Measurements from ENCODE around the gene SHISA5. TPM values are rescaled to one million over a fixed set of nuclear protein-coding genes. Genes with fewer than 3 reads are reported as not detected.

The SHISA5 gene
- polyA plus RNA-seq, 1 donor, result 200 TPM

DNA sequence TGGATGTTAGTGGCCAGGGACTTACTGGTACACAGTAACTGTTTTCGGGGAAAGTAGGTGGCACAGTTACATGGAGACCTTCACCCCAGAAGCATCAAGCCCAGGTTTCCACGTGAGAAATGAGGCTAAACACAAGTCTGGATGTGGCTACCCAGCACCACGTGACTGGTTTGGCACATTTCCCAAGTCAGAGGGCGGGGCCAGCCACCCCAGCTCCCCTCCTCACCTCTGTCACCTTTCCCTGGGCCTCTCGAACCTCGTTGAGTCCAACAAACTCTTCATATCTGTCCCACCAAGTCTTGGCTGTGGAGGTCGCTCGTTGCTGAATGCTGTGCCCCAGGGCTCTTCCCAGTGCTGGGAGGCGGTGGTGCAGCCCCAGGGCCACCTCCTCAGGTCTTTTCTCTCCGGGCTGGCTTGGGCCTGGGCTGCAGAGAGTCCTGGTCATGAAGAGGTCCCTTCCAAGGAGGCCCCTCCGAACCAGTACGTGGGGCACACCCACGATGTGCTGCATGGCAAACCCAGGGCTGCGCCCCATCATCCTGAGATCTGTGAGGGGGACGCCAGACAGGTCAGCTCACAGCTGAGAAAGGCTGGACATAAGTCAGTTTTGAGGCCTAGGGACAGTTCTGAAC, 69.3 kb downstream of the SHISA5 start:
- no peak overlapping the region for H3K4me3 ChIP-seq (ENCODE audit: low read length)
- peaks cover 15% of the 10 kb centered on the region for H3K36me3 ChIP-seq (ENCODE audit: control insufficient read depth, insufficient read depth, low read length)
- peak overlapping the region; percentile 94 for H3K27ac ChIP-seq (ENCODE audit: low read length)
- no CpG with 5 or more reads among the region's 15 CpGs for WGBS (ENCODE audit: insufficient coverage, low lambda C conversion rate)
- DNase-seq, result peak; percentile 52 to 73
- H3K9me3 ChIP-seq (ENCODE audit: control insufficient read depth, low read depth, low read length), result no peaks in the 10 kb centered on the region
- H3K4me1 ChIP-seq (ENCODE audit: control insufficient read depth, insufficient read depth, low read length), result peaks cover 62% of the 10 kb centered on the region
- no peaks in the 10 kb centered on the region for H3K27me3 ChIP-seq (ENCODE audit: control insufficient read depth, insufficient read depth, low read length)

DNA sequence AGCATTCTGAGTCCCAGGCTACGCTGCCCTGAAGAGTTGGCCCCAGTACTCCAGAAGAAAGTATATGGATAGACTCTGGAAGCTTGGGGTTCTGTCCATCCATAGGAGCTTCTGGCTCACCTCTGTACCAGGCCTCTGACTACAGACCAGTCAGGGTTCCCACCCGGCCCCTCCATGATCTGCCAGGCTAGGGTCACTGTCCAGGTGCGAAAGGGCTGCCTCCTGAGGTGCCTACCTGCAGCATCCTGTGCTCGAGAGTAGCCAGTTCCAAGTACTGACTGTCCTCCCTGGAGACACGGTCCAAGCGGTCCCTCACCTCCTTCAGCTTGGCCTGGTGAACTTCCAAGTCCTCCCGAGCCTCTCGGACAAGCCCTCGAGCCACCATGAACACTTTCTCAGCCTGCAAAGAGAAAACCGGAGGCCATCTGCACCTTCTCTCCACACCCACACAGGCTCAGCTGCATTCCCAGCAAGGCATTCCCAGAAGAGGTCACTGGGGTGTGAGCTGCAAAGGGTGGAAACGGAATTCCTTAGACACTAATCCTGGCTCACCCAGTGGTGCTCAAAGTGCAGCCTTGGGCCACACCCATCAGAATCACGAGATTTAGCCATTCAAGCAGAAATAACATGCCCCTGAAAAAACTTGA, 70.4 kb downstream of the SHISA5 start:
- peak overlapping the region; percentile 94 for H3K27ac ChIP-seq (ENCODE audit: low read length)
- no peaks in the 10 kb centered on the region for H3K27me3 ChIP-seq (ENCODE audit: control insufficient read depth, insufficient read depth, low read length)
- no peaks in the 10 kb centered on the region for H3K9me3 ChIP-seq (ENCODE audit: control insufficient read depth, low read depth, low read length)
- peaks cover 58% of the 10 kb centered on the region for H3K4me1 ChIP-seq (ENCODE audit: control insufficient read depth, insufficient read depth, low read length)
- peaks cover 15% of the 10 kb centered on the region for H3K36me3 ChIP-seq (ENCODE audit: control insufficient read depth, insufficient read depth, low read length)
- peak overlapping the region; percentile 36 for H3K4me3 ChIP-seq (ENCODE audit: low read length)
- peak; percentile 91 to 96 for DNase-seq
- WGBS (ENCODE audit: insufficient coverage, low lambda C conversion rate), result no CpG with 5 or more reads among the region's 12 CpGs

DNA sequence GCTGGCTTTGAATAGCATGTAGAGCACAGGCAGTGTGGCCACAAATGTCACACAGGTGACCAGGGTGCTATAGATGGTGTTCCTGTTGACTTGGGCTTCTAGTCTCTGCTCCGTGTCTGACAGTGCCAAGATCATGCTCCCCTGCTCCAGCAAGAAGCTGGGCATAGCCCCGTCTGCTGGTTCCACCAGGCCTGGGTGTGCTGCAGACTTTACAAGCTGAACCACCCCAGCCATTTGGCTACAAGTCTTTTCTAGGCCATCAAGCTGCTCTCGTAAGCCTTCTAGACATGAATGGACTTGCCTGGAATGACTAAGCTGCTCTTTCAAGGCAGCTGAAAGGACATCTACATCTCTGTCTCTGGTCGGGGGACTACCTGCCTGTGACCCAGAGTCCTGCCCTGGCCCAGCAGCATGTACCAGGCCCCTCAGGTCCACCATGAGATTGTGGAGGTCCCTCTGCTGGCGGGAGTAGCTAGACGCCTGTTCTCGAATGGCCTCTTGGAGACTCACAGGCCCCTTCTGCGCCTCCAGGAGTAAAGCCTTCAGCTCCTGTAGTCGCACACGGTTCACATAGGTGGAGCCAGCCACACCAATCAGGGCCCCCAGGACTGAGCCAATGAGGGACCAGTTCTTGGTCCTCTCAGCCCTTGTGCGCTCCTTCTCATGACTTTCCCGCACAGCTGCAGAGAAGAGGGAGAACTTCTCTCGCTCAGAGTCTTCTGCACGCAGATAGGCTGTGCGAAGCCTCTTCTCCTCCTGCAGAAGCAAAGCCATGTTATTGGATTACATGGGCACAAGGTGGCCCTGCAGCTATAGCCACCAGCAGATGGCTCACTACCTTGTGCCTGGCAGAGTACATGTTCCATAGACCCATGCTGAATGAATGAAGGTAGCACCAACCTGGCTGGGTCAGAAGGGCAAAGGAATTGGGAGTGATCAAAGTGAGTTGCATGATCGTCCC, 71.3 kb downstream of the SHISA5 start:
- H3K36me3 ChIP-seq (ENCODE audit: control insufficient read depth, insufficient read depth, low read length), result peaks cover 15% of the 10 kb centered on the region
- peak overlapping the region; percentile 36 for H3K4me3 ChIP-seq (ENCODE audit: low read length)
- DNase-seq, result peak in 1 of 2 donors; percentile 48
- H3K9me3 ChIP-seq (ENCODE audit: control insufficient read depth, low read depth, low read length), result no peaks in the 10 kb centered on the region
- peaks cover 66% of the 10 kb centered on the region for H3K4me1 ChIP-seq (ENCODE audit: control insufficient read depth, insufficient read depth, low read length)
- H3K27me3 ChIP-seq (ENCODE audit: control insufficient read depth, insufficient read depth, low read length), result no peaks in the 10 kb centered on the region
- H3K27ac ChIP-seq (ENCODE audit: low read length), result peak overlapping the region; percentile 94
- no CpG with 5 or more reads among the region's 16 CpGs for WGBS (ENCODE audit: insufficient coverage, low lambda C conversion rate)

DNA sequence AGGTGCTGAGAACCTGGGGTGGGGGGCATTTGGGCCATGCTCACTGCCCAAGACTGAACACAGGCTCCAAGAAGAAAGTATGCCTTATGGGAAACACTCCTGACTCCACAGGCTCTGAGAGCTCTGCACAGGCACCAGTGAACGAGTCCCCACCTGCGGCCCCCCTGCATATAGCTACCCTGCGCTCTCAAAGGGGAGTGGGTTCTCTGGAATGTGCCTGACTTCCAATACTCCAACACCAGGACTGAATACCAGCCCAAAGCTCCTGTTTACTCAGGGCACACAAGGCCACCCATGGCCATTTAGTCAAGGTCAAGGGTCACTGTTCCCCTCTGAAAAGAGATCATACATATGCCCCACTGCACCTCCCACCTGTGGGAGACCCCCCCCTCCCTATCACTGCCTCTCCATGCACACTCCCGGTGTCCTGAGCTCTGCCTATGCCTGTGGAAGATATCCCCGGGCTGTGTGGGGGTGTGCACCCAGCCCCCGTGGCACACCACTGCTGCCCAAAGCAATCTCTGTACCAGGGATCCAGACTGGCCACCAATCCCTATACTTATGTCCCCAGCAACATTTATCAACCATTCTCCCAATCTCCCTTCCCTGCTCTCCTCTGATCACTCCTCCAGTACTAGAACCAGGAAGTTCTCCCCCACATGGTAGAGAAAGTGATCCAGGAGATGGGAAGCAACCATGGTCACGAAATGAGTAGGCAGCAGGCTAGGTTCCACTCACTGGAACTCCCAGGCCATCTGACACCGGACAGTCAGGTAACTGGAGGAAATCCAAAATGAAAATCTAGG, 72.5 kb downstream of the SHISA5 start:
- no peaks in the 10 kb centered on the region for H3K27me3 ChIP-seq (ENCODE audit: control insufficient read depth, insufficient read depth, low read length)
- WGBS (ENCODE audit: insufficient coverage, low lambda C conversion rate), result no CpG with 5 or more reads among the region's 8 CpGs

DNA sequence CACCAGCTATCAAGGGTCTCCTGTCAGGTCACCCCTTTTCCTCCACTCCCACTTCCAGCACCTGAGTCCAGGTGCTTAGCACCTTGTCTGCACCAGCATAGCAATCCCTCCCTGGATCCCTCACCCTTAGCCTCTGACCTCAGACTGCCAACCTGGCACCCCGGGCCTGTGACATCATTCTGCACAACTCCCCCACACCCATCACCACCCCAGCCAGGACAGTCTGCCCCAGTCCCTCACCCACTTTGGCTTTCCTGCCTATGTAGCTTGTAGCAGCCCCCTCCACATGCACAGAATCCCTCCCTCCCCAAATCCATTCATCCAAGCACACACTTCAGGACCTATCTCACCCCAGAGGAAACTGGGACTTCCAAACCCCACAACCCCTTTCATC, 73.3 kb downstream of the SHISA5 start:
- WGBS (ENCODE audit: insufficient coverage, low lambda C conversion rate), result no CpG with 5 or more reads among the region's 1 CpG
- Histone ChIP-seq H3K27ac (ENCODE audit: low read length) (peak overlapping the region; percentile 94), H3K4me1 (ENCODE audit: control insufficient read depth, insufficient read depth, low read length) (peaks cover 83% of the 10 kb centered on the region), H3K9me3 (ENCODE audit: control insufficient read depth, low read depth, low read length) (no peaks in the 10 kb centered on the region), H3K27me3 (ENCODE audit: control insufficient read depth, insufficient read depth, low read length) (no peaks in the 10 kb centered on the region), H3K4me3 (ENCODE audit: low read length) (no peak overlapping the region), H3K36me3 (ENCODE audit: control insufficient read depth, insufficient read depth, low read length) (peaks cover 15% of the 10 kb centered on the region)
- DNase-seq, result peak in 1 of 2 donors; percentile 28

More for the DNA sequence above, 72.5 kb downstream of the SHISA5 start:
- H3K4me1 ChIP-seq (ENCODE audit: control insufficient read depth, insufficient read depth, low read length), result peaks cover 78% of the 10 kb centered on the region
- no peak overlapping the region for H3K4me3 ChIP-seq (ENCODE audit: low read length)
- peak in 1 of 2 donors; percentile 31 for DNase-seq
- H3K36me3 ChIP-seq (ENCODE audit: control insufficient read depth, insufficient read depth, low read length), result peaks cover 15% of the 10 kb centered on the region
- H3K27ac ChIP-seq (ENCODE audit: low read length), result peak overlapping the region; percentile 94
- H3K9me3 ChIP-seq (ENCODE audit: control insufficient read depth, low read depth, low read length), result no peaks in the 10 kb centered on the region

DNA sequence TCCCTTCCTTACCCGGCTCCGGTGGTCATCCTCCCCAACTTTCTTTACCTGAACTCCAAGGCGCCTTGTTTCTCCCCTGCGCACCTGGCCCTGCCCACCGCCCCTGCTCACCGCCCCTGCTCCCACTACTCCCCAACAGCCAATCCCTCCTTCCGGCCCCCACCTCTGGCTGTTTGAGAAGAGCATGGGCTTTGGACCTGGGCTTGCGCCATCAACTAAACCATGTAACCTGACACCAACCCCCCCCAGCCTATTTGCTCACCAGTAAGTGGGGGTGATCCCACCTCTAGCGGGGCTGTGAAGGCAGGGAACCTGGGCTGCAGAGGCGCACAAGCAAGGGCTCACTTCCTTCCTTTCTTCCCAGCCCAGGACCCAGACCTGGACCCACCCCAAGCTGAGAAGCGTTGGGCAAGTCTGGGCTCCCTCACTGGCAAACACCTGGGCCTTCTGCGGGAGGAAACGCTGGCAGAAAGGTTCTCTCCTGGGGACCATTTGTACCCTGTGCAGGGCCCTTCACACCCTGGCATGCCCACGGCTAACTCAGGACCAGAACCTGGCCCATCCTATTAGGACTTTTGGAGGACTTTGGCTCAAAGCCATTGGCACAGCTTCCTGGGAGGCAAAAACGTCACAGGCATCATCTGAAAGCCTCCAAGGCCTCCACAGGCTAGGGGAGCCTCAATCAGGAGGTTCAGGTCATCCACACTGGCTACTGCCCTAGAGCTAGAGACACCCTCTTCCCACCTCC, 73.8 kb downstream of the SHISA5 start, which contains the start of gene PLXNB1:
TSS of gene PLXNB1 (minus strand) at position 127 of the 748 bp plus-strand sequence. CDS start 5,475 bp downstream, outside the sequence.
- H3K27ac ChIP-seq (ENCODE audit: low read length), result peak within 1 kb of the TSS; percentile 94
- WGBS (ENCODE audit: insufficient coverage, low lambda C conversion rate), result no CpG with 5 or more reads among the region's 15 CpGs
- peak; percentile 94 to 98 for DNase-seq
- peaks cover 83% of the 10 kb centered on the region for H3K4me1 ChIP-seq (ENCODE audit: control insufficient read depth, insufficient read depth, low read length)
- no peaks in the 10 kb centered on the region for H3K27me3 ChIP-seq (ENCODE audit: control insufficient read depth, insufficient read depth, low read length)
- peaks cover 3% of the 10 kb centered on the region for H3K9me3 ChIP-seq (ENCODE audit: control insufficient read depth, low read depth, low read length)
- H3K36me3 ChIP-seq (ENCODE audit: control insufficient read depth, insufficient read depth, low read length), result peaks cover 15% of the 10 kb centered on the region
- peak within 1 kb of the TSS; percentile 83 for H3K4me3 ChIP-seq (ENCODE audit: low read length)

GRCh38 chr3:48429317-48429959, 74.5 kb downstream of the SHISA5 start:
- Histone ChIP-seq H3K9me3 (ENCODE audit: control insufficient read depth, low read depth, low read length) (peaks cover 3% of the 10 kb centered on the region), H3K36me3 (ENCODE audit: control insufficient read depth, insufficient read depth, low read length) (peaks cover 20% of the 10 kb centered on the region), H3K27ac (ENCODE audit: low read length) (peak overlapping the region; percentile 94), H3K27me3 (ENCODE audit: control insufficient read depth, insufficient read depth, low read length) (no peaks in the 10 kb centered on the region), H3K4me1 (ENCODE audit: control insufficient read depth, insufficient read depth, low read length) (peaks cover 83% of the 10 kb centered on the region), H3K4me3 (ENCODE audit: low read length) (peak overlapping the region; percentile 83)
- WGBS (ENCODE audit: insufficient coverage, low lambda C conversion rate), result no CpG with 5 or more reads among the region's 86 CpGs
- DNase-seq, result peak; percentile 59 to 87

GRCh38 chr3:48428572-48429316, 75.2 kb downstream of the SHISA5 start:
- Histone ChIP-seq H3K36me3 (ENCODE audit: control insufficient read depth, insufficient read depth, low read length) (peaks cover 26% of the 10 kb centered on the region), H3K4me3 (ENCODE audit: low read length) (peak overlapping the region; percentile 83), H3K4me1 (ENCODE audit: control insufficient read depth, insufficient read depth, low read length) (peaks cover 80% of the 10 kb centered on the region), H3K9me3 (ENCODE audit: control insufficient read depth, low read depth, low read length) (peaks cover 3% of the 10 kb centered on the region), H3K27me3 (ENCODE audit: control insufficient read depth, insufficient read depth, low read length) (no peaks in the 10 kb centered on the region), H3K27ac (ENCODE audit: low read length) (peak overlapping the region; percentile 94)
- peak; percentile 65 to 84 for DNase-seq
- no CpG with 5 or more reads among the region's 60 CpGs for WGBS (ENCODE audit: insufficient coverage, low lambda C conversion rate)
